MM.1S (cell line): Measurements from ENCODE around the gene ARPP21.

Experiments used
- DNase-seq: peaks from one replicate; pipeline ENCODE4 v3.0.0-alpha.2; 2015
- H2AFZ ChIP-seq: fragments of 300-600 bp; sonication (generic); 2 replicates; pipeline ENCODE4 v1.6.0; 2016; ENCODE audit warnings: antibody characterized with exemption, low read length
- H3F3A ChIP-seq: fragments of 300-600 bp; sonication (generic); 2 replicates; pipeline ENCODE4 v1.6.1; 2016; ENCODE audit warnings: mild to moderate bottlenecking, antibody characterized with exemption, low read length, moderate library complexity, mixed read lengths; ENCODE audit not compliant: insufficient read depth
- H3K27ac ChIP-seq: fragments of 300-600 bp; sonication (generic); 2 replicates; pipeline ENCODE4 v1.5.1; 2016; ENCODE audit warnings: mild to moderate bottlenecking, low read length
- H3K27me3 ChIP-seq: fragments of 300-600 bp; sonication (generic); replicated peaks from 2 replicates; pipeline ENCODE4 v1.6.0; 2016; ENCODE audit warnings: low read length; ENCODE audit not compliant: insufficient read depth
- H3K36me3 ChIP-seq: fragments of 300-600 bp; sonication (generic); replicated peaks from 2 replicates; pipeline ENCODE4 v1.6.1; 2016; ENCODE audit warnings: mild to moderate bottlenecking, low read length, mixed read lengths; ENCODE audit not compliant: insufficient read depth
- H3K4me1 ChIP-seq: fragments of 300-600 bp; sonication (generic); 2 replicates; pipeline ENCODE4 v1.6.1; 2016; ENCODE audit warnings: low read length, mixed read lengths
- H3K4me2 ChIP-seq: fragments of 300-600 bp; sonication (generic); 2 replicates; pipeline ENCODE4 v1.6.0; 2016; ENCODE audit warnings: low read depth, low read length
- H3K4me3 ChIP-seq: fragments of 300-600 bp; sonication (generic); 2 replicates; pipeline ENCODE4 v1.5.1; 2016; ENCODE audit warnings: low read length, mixed read lengths
- H3K79me2 ChIP-seq: fragments of 300-600 bp; sonication (generic); 2 replicates; pipeline ENCODE4 v1.6.1; 2016; ENCODE audit warnings: mixed run types, low read length, mixed read lengths
- H3K9ac ChIP-seq: fragments of 300-600 bp; sonication (generic); 2 replicates; pipeline ENCODE4 v1.6.1; 2016; ENCODE audit warnings: low read length, mixed read lengths
- H3K9me2 ChIP-seq: fragments of 300-600 bp; sonication (generic); replicated peaks from 2 replicates; pipeline ENCODE4 v1.6.1; 2016; ENCODE audit warnings: mild to moderate bottlenecking, low read length, mixed read lengths; ENCODE audit not compliant: insufficient read depth
- H3K9me3 ChIP-seq: fragments of 300-600 bp; sonication (generic); replicated peaks from 2 replicates; pipeline ENCODE4 v1.6.1; 2016; ENCODE audit warnings: mild to moderate bottlenecking, low read length, mixed read lengths; ENCODE audit not compliant: insufficient read depth
- H4K20me1 ChIP-seq: fragments of 300-600 bp; sonication (generic); 2 replicates; pipeline ENCODE4 v1.6.1; 2016; ENCODE audit warnings: mild to moderate bottlenecking, low read length, moderate library complexity, mixed read lengths; ENCODE audit not compliant: insufficient read depth
- EZH2 ChIP-seq: fragments of 300-600 bp; sonication (generic); optimal IDR thresholded peaks from 2 replicates; pipeline ENCODE3; 2017; ENCODE audit warnings: low read depth, mild to moderate bottlenecking, antibody characterized with exemption, low read length, mixed read lengths
- EZH2phosphoT487 ChIP-seq: fragments of 300-600 bp; sonication (generic); IDR thresholded peaks from 2 replicates; pipeline ENCODE4 v1.6.1; 2018; ENCODE audit warnings: antibody characterized with exemption, low read length
- TF ChIP-seq, protein P1 (sequence below): fragments of 300-600 bp; sonication (generic); IDR thresholded peaks from 2 replicates; pipeline ENCODE4 v1.5.1; 2016; ENCODE audit warnings: antibody characterized with exemption, low read length, mixed read lengths

Gene ARPP21

DNA sequence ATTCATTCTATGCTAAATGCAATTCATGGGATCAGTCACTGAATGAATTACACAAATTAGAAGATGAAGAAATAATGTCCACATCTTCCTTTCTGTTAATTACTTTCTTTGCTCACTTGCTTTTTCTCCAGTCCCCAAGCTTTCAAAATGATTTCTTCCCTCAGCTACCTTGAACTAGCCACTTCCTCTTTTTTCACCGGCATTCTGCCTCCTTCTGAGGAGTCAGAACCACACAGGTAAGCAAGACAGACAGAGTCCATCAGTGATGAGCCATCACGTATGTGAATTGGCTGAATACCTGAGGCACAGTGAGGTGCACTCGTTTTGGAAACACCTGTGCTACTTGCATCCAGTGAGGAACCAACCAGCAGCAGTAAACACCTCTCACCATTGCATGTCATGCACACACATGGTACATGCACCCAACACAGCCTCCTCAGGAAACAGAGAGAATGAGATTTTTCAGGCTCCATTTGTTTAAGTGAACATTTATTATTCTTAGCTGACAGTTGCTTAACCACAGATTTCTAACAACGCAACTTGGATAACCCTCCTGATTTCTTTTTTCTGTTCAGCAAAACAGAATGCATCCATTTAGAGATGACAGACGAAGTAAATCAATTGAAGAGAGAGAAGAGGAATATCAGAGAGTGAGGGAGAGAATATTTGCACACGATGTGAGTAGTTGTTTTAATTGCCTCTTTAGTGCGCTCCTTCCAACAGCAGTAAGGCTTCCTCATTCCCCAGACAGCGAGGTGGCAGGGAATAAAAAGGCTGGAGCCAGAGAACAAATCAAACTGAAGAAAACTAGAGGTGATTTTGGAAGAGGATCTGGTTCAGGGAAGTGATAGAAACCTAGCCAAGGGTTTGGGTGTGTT lies 69.3 kb downstream of the ARPP21 start:
- Histone ChIP-seq H4K20me1 (no peaks in the 10 kb centered on the region), H3K9me2 (no peaks in the 10 kb centered on the region), H2AFZ (no peak overlapping the region), H3K4me2 (no peak overlapping the region), H3K27me3 (no peaks in the 10 kb centered on the region), H3K9me3 (no peaks in the 10 kb centered on the region), H3K79me2 (no peaks in the 10 kb centered on the region), H3K4me1 (no peaks in the 10 kb centered on the region), H3F3A (no peaks in the 10 kb centered on the region), H3K27ac (no peak overlapping the region), H3K9ac (no peak overlapping the region), H3K36me3 (no peaks in the 10 kb centered on the region), H3K4me3 (no peak overlapping the region)
- TF ChIP-seq, protein P1, sequence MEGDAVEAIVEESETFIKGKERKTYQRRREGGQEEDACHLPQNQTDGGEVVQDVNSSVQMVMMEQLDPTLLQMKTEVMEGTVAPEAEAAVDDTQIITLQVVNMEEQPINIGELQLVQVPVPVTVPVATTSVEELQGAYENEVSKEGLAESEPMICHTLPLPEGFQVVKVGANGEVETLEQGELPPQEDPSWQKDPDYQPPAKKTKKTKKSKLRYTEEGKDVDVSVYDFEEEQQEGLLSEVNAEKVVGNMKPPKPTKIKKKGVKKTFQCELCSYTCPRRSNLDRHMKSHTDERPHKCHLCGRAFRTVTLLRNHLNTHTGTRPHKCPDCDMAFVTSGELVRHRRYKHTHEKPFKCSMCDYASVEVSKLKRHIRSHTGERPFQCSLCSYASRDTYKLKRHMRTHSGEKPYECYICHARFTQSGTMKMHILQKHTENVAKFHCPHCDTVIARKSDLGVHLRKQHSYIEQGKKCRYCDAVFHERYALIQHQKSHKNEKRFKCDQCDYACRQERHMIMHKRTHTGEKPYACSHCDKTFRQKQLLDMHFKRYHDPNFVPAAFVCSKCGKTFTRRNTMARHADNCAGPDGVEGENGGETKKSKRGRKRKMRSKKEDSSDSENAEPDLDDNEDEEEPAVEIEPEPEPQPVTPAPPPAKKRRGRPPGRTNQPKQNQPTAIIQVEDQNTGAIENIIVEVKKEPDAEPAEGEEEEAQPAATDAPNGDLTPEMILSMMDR: no peak
- no peak for DNase-seq

DNA sequence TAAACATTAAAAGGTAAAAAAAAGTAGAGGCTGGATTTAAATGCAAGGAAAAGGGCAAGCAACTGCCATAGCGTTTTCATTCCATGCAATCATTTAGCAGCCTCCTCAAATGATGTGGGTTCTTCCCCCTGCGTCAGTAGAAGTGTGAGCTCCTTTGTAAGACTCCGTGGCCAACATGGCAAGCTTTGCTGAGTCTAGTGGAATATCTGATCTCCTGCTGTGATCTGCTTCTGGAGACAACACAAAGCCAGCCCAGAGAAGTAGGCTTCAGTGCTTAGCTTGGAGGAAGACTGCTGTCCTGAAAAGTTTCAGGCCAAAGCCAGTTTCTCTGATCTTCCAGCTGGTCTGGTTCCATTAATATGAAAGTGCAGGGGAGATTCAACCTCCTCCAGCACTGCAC lies 70.4 kb downstream of the ARPP21 start:
- no peaks in the 10 kb centered on the region for H3K4me1 ChIP-seq
- TF ChIP-seq, protein P1: no peak
- no peak for TF ChIP-seq EZH2phosphoT487
- no peak for TF ChIP-seq EZH2
- H3K9ac ChIP-seq: no peak overlapping the region
- H3K27me3 ChIP-seq: no peaks in the 10 kb centered on the region
- H3K9me2 ChIP-seq: no peaks in the 10 kb centered on the region
- no peak overlapping the region for H3K27ac ChIP-seq
- DNase-seq: no peak
- H3K79me2 ChIP-seq: no peaks in the 10 kb centered on the region
- H3K9me3 ChIP-seq: no peaks in the 10 kb centered on the region
- H3K4me3 ChIP-seq: no peak overlapping the region
- no peaks in the 10 kb centered on the region for H3F3A ChIP-seq
- H2AFZ ChIP-seq: no peak overlapping the region
- no peaks in the 10 kb centered on the region for H4K20me1 ChIP-seq
- H3K36me3 ChIP-seq: no peaks in the 10 kb centered on the region
- no peak overlapping the region for H3K4me2 ChIP-seq

DNA sequence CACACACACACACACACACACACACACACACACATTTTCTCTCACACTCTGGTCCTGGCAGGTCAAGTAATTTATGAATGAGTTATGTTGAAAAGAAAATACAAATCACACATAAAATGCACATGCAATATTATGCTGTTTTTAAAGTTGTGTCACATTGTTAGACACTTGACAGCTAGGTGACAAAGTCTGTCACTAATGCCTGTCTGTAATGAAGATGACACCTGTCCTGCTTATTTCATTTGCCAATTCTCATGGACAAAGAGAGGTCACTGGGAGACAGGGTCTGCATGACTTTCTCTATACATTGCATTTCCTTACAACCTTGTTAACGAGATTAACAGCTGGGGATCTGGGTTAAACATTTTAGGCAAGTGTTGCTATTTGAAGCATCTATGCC lies 71.2 kb downstream of the ARPP21 start:
- no peak for DNase-seq
- Histone ChIP-seq H3K27me3 (no peaks in the 10 kb centered on the region), H3K9ac (no peak overlapping the region), H3K79me2 (no peaks in the 10 kb centered on the region), H3K9me3 (no peaks in the 10 kb centered on the region), H3K4me1 (no peaks in the 10 kb centered on the region), H3K4me2 (no peak overlapping the region), H3K9me2 (no peaks in the 10 kb centered on the region), H3K36me3 (no peaks in the 10 kb centered on the region), H3F3A (no peaks in the 10 kb centered on the region), H2AFZ (no peak overlapping the region), H3K27ac (no peak overlapping the region), H3K4me3 (no peak overlapping the region), H4K20me1 (no peaks in the 10 kb centered on the region)
- TF ChIP-seq EZH2phosphoT487 (no peak), EZH2 (no peak)
- TF ChIP-seq, protein P1: no peak
